GM19463 (cell line): ENCODE results near the gene IMMP2L.

ENCODE experiments used
- ATAC-seq: cut with Tn5 transposase; IDR thresholded peaks from one replicate; pipeline ENCODE4 v1.9.1; 2021; ENCODE audit warnings: mild to moderate bottlenecking, moderate library complexity; ENCODE audit not compliant: unreplicated experiment

IMMP2L gene

DNA sequence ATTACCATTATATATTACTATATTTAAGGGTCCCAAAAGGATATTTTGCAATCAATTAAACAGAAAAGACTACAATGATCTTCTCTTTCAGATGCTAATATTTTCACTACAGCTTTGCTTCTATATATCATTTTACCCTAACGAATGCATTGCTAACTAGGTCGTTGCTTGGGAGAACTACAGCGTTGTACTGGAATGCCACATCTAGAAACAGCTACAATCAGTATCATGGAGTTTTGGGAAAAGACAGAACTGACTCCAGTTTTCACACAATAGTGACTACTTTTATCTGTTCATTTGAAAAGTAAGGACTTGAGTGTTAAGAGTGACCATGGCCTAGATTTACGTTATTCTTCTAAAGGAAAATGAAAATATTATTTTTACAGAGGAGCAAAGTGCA is 432.9 kb downstream of the IMMP2L start:
- ATAC-seq, result no peak

- no peak for ATAC-seq
Observed at GRCh38 chr7:111126987-111127386, 435.3 kb downstream of the IMMP2L start.

DNA sequence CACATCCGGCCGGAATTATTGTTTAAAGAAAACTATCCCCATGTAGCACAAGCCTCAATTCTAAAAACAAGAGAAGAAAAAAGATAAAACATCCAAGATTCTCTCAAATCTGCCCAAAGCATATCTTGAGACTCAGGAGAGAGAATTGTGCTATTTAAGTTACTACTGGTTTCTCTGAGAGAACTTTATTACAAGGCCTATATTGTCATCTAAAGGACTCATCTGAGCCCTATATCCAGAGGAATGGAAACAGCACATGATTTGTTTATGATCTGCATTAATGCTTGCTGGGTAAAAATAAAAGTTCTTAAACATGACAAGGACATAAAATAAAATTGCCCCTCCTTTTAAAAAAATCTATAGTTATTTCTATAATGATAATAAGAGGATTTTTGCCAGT is 446.3 kb downstream of the IMMP2L start:
- no peak for ATAC-seq

DNA sequence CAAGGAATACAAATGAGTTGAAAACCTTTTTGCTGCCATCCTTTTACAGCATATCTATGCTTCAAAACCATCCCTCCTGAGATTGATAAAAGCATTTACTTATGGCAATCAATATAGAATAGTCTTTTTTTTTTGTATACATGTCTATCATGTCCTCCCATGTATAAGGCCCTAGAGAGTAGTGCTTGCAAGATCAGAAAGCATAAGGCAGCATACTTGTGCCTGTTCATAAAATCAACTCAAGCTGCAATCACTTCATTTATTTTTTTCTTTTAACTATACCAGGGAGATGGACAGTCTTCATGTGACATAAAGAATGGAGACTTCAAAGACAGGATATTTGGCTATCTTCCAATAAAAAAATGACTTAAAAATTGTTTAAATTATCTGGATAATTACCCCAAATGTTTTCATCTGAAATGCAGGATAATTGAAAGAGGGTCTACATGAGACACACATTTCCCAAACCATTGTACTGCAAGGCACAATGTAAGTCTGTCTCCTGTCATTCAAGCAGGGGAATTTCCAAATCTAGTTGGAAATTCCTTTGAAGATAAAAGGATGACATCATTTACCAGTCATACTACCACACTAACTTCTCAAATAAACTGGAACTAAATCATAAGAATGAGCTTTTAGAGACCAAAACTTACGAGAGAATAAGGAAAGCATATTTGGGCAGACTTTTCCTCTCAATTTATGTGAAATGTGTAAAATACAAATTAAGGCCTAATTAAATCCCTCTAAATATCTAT is 448.9 kb downstream of the IMMP2L start:
- peak; percentile 74 for ATAC-seq

GRCh38 chr7:111112439-111112838 is 449.9 kb downstream of the IMMP2L start:
- no peak for ATAC-seq

DNA sequence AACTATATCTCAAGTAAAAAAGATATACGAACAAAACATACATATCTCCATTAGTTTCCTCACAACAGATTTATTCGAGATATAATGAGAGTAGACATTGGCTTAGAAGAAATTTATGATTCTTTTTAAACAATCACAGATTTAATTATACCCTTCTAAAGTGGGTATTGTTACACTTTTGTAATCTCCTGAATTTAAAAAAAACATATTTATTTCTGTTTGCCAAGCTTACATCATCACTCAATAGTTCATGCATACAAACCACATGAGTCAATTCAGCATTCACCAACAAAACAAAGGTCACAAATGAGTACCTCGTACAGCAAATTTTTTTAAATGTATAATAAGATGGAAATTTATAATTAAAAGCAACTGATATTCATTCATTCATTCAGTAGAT is 453.8 kb downstream of the IMMP2L start:
- ATAC-seq, result no peak

DNA sequence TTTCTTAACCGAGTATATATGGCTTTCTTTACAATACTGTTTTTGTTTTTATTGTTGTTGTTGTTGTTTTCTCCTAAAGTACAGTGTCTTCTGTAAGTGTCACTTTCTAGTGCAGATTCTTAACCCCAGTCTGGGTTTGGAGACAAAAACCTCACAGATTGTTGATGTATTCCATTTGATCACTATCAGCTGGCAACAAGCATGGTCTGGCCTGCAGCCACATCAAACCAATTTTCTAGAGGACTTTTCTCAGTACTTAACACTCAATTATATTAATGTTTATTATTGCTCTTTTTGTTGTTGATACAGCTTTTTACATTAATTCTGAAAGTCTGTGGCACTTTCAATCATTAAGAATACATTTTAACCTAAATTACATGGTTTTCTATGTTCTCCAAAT is 454.3 kb downstream of the IMMP2L start:
- ATAC-seq, result no peak

DNA sequence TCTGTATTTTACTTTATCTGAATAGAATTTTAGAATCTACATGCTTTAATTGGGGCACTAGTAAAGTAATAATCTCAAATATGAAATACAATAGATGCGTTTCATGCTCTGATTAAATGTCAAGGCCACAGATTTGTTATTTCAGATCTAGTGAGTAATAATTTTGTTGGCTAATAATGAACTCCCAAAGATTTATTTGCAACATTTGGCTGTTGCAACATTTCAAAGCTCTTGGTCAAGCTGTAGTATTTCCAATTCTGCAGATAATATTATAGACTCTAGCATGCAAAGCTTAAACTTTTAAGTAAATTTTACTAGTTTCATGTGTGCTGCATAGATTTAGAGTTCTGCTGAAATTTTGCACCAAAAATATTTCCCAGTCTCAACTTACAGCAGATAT is 454.7 kb downstream of the IMMP2L start:
- no peak for ATAC-seq

- no peak for ATAC-seq
Observed at GRCh38 chr7:111105269-111105668, 457.0 kb downstream of the IMMP2L start.

- no peak for ATAC-seq
Observed at GRCh38 chr7:111104710-111105109, 457.6 kb downstream of the IMMP2L start.

GRCh38 chr7:111103678-111104274 is 458.5 kb downstream of the IMMP2L start:
- peak; percentile 65 for ATAC-seq

DNA sequence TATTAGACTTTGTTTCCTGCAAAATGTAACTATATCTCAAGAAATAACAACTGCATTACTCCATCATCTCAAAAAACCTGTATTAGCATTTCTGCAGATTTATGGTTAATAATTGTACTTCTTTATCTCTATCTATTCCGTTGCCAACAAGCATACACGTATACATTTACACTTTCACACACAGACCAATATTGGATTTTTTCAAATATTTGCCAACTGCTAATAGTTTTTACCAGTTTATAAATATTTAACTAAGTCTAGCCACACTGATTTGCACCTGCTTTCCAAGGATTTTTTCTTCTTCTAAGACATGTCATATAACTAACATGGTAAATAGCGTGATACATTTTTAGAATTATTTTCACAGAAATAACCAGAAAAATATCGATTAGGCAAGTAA is 459.2 kb downstream of the IMMP2L start:
- ATAC-seq, result no peak

GRCh38 chr7:111101856-111102646 is 460.2 kb downstream of the IMMP2L start:
- ATAC-seq, result no peak

DNA sequence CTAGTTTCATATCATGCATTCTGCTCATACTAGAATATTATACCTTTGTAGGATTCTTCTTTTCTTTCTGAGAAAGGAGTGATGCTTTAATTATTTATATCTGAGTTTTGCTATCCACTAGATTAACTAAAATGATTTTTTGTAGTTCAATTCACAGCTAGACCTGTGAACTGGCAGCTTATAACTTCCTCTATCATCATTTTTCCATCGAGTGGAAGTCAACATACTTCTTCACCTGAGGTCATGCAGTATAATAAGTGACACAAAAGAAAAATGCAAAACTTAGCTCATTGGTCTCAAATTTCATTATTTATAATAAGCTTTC is 463.4 kb downstream of the IMMP2L start:
- no peak for ATAC-seq

GRCh38 chr7:111098011-111098925 is 464.0 kb downstream of the IMMP2L start:
- peak; percentile 71 for ATAC-seq

DNA sequence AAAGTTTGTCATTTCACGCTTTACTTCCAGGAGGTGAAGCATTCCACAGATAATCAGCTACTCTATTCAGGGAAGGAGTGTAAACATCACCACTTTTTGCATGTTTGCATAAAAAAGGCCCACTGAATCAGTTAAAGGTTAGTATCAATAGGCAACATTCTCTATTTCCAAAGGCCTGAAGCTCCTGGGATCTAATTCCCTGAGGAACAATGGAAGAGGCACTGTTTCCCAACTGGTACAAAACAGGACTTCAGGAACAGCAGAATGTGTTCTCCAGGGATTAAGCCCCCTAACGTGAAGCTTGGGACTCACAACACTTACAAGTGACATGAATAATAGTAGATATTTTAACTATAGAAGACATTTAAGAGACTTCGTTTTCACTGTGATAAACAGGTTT is 465.3 kb downstream of the IMMP2L start:
- ATAC-seq, result no peak

GRCh38 chr7:111094419-111094818 is 467.9 kb downstream of the IMMP2L start:
- ATAC-seq, result no peak

- ATAC-seq, result no peak
Observed at GRCh38 chr7:111093496-111093895, 468.8 kb downstream of the IMMP2L start.

DNA sequence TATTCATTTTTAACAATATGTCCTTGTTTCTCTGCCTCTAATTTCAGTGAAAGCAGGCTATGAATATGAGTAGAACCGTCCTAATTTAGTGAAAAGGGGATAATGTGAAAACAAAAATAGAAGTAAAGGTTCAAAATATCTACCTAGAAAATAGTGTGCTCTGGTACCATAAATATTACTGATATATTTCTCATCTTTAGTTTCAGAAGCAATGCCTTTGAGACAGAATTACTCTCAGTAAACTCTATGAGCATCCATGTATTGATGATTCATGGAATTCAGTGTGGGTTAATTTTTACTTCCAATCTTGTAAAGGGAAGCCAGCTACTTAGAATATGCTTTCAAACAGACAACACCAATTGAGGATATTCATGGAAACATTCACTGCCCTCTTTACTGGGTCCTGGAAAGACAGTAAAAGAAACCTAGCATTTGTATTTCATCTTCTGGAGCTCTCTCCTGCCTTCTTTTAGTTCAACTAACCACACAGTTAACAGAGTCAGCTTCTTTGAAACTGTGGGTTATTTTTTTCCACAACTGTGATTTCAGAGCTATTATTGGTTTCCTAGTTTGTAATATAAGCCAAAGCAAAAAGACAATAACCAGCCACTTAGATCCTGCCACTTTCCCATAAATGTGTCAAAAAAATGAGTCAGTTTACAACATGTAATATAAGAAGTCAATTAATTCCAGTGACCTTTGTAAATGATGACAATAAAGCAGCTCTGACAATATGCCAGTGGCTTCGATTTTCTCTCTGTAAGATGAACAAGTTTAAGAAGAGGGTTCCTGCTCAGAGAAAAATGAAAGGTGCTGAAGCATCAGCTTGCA is 469.7 kb downstream of the IMMP2L start:
- peak; percentile 46 for ATAC-seq
